ENCODE results near the gene STX10. TPM values are rescaled to one million over a fixed set of nuclear protein-coding genes. Genes with fewer than 3 reads are reported as not detected.

Gene STX10
- total RNA-seq, 2 experiments from 2014 or later = 41.6 to 67.8 TPM

DNA sequence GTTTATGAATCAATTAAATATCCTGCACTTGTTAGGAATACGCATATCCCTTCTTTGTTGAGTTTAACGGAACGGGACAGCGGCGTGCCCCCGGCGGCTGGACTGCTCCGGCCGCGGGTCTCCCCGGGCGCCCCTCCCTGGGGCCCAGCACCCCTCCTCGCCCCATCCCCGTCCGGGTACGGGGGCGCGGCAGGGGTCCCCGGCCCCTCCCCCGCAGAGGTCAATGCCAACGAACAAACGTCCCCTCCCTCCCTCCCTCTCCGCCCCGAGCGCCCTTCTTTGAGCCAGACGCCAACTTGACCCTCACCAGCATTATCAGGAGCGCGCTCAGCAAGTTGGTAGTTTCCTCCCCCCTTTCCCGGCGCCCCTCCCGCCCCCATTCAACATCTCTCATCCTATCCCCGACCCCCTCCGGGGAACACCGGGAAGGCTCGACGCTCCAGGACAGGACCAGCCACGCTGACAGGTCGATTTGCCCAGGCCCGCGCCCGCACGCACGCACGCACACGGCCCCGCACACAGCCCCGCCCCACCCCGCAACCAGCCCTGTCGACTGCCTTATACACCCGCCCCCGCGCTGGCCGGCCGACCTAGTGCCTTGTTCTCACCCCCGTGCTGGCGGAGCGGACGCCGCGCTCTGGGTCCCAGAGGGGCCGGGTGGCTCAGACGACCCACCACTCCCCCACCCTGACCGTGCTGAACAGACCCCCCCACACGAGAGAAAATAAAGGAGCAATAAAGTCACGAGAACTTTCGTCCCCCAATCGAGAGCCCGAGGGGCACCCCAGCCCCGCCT, 52.5 kb downstream of the STX10 start:
- ChIA-PET POLR2A (no interaction called here), CTCF (ENCODE audit: unreplicated experiment) (no interaction called here)
- no peaks in the 10 kb centered on the region for H4K20me1 ChIP-seq (ENCODE audit: insufficient read depth, low read length)
- peaks cover 75% of the 10 kb centered on the region for H3K4me1 ChIP-seq (ENCODE audit: insufficient read depth, low read length, poor library complexity, severe bottlenecking)
- H3K36me3 ChIP-seq (ENCODE audit: insufficient read depth, low read length) = peaks cover 24% of the 10 kb centered on the region
- no peaks in the 10 kb centered on the region for H3K9me2 ChIP-seq (ENCODE audit: insufficient read depth, low read length)
- H2AFZ ChIP-seq (ENCODE audit: low read length) = no peak overlapping the region
- TF ChIP-seq, protein P1, sequence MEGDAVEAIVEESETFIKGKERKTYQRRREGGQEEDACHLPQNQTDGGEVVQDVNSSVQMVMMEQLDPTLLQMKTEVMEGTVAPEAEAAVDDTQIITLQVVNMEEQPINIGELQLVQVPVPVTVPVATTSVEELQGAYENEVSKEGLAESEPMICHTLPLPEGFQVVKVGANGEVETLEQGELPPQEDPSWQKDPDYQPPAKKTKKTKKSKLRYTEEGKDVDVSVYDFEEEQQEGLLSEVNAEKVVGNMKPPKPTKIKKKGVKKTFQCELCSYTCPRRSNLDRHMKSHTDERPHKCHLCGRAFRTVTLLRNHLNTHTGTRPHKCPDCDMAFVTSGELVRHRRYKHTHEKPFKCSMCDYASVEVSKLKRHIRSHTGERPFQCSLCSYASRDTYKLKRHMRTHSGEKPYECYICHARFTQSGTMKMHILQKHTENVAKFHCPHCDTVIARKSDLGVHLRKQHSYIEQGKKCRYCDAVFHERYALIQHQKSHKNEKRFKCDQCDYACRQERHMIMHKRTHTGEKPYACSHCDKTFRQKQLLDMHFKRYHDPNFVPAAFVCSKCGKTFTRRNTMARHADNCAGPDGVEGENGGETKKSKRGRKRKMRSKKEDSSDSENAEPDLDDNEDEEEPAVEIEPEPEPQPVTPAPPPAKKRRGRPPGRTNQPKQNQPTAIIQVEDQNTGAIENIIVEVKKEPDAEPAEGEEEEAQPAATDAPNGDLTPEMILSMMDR (conservative IDR thresholded peaks at IDR 0.05; ENCODE audit: low read length) = no peak
- no peak overlapping the region for H3K4me2 ChIP-seq (ENCODE audit: low read length)
- no peak for DNase-seq (ENCODE audit: low spot score)
- no peak overlapping the region for H3K27ac ChIP-seq (ENCODE audit: low read depth, low read length, poor library complexity, severe bottlenecking)
- no peaks in the 10 kb centered on the region for H3K9me3 ChIP-seq (ENCODE audit: low read length)
- intact Hi-C loops (cut with micrococcal nuclease; ENCODE audit: unreplicated experiment) = no loop called here
- H3K4me3 ChIP-seq (ENCODE audit: low read depth, low read length, poor library complexity, severe bottlenecking) = no peak overlapping the region
- peaks cover 17% of the 10 kb centered on the region for H3K79me2 ChIP-seq (ENCODE audit: insufficient read depth, low read depth, low read length)
- no TSS peak for BruUV-seq (replicated peaks)

DNA sequence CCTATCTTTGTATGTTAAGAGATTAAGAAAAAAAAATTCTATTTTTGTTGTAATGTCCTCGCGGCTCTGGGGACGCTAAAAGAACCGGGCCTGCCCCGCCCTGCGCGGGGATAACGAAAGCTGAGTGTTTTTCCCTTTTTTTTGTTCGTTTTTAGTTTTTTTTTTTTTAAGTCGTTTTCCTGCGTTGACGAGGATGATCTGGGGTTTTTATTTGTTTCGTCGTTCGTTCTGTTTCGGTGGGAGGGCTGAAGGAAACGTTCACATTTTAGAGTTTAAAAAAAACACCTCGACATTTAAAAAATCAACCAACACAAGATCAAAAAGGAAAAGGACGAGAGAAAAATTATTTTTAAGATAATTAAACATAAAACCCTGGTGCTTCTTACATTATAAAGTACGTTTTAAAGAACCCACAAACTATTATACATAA, 53.1 kb downstream of the STX10 start:
- no peak overlapping the region for H3K27ac ChIP-seq (ENCODE audit: low read depth, low read length, poor library complexity, severe bottlenecking)
- no peak overlapping the region for H3K4me3 ChIP-seq (ENCODE audit: low read depth, low read length, poor library complexity, severe bottlenecking)
- no peak overlapping the region for H2AFZ ChIP-seq (ENCODE audit: low read length)
- no peak for DNase-seq (ENCODE audit: low spot score)
- intact Hi-C loops (cut with micrococcal nuclease; ENCODE audit: unreplicated experiment) = no loop called here
- POLR2A ChIA-PET = interaction anchor here (0.6 kb wide), 1 partner anchor 53 kb away, joined by 4 read pairs; the partner anchor contains the start of genes IER2 and STX10
- CTCF ChIA-PET (ENCODE audit: unreplicated experiment) = no interaction called here
- no peaks in the 10 kb centered on the region for H4K20me1 ChIP-seq (ENCODE audit: insufficient read depth, low read length)
- H3K9me2 ChIP-seq (ENCODE audit: insufficient read depth, low read length) = no peaks in the 10 kb centered on the region
- peaks cover 12% of the 10 kb centered on the region for H3K79me2 ChIP-seq (ENCODE audit: insufficient read depth, low read depth, low read length)
- H3K36me3 ChIP-seq (ENCODE audit: insufficient read depth, low read length) = peaks cover 24% of the 10 kb centered on the region
- no peaks in the 10 kb centered on the region for H3K9me3 ChIP-seq (ENCODE audit: low read length)
- peaks cover 75% of the 10 kb centered on the region for H3K4me1 ChIP-seq (ENCODE audit: insufficient read depth, low read length, poor library complexity, severe bottlenecking)
- no peak; the same call in 1 of the 2 replicates for TF ChIP-seq EZH2phosphoT487 (IDR thresholded peaks at IDR 0.05; ENCODE audit: borderline replicate concordance, low read depth, low read length)
- TF ChIP-seq, protein P1 (conservative IDR thresholded peaks at IDR 0.05; ENCODE audit: low read length) = no peak
- 0 out of 2 replicates have a peak overlapping the region, but pooled peaks have one; percentile 14 for H3K4me2 ChIP-seq (ENCODE audit: low read length)
- no TSS peak for BruUV-seq (replicated peaks)

All from OCI-LY7 (cell line).